Astrocyte (in vitro differentiated cells and primary cell): ENCODE results near the gene ATP11A. TPM values are rescaled to one million over a fixed set of nuclear protein-coding genes. Genes with fewer than 3 reads are reported as not detected.
"Not testable (repeated sequence)": the region's sequence is repeated elsewhere in the genome, so short reads cannot be mapped to it uniquely, and the experiment has no call there.

Experiments used
- DNase-seq: peaks from one replicate; pipeline ENCODE4 v3.0.0-alpha.2; 2010; ENCODE audit warnings: low read depth
- FAIRE-seq: peaks from 2 replicates; lab custom pipeline; 2011; peaks lifted over from hg19 to GRCh38; lab: Jason Lieb, UNC
- H2AFZ ChIP-seq: 2 replicates; pipeline ENCODE4 v1.6.0; 2012; ENCODE audit warnings: low read depth, low read length, inconsistent platforms
- H3K27ac ChIP-seq: 2 replicates; pipeline ENCODE4 v1.5.1; 2011; ENCODE audit warnings: low read depth, low read length, inconsistent platforms
- H3K27me3 ChIP-seq: 2 replicates; pipeline ENCODE4 v1.6.0; 2011; ENCODE audit warnings: low read length, inconsistent platforms; ENCODE audit not compliant: insufficient read depth
- H3K36me3 ChIP-seq: 2 replicates; pipeline ENCODE4 v1.5.1; 2011; ENCODE audit warnings: low read length, inconsistent platforms; ENCODE audit not compliant: insufficient read depth
- H3K4me1 ChIP-seq: 2 replicates; pipeline ENCODE4 v1.5.1; 2011; ENCODE audit warnings: low read length, inconsistent platforms; ENCODE audit not compliant: insufficient read depth
- H3K4me2 ChIP-seq: 2 replicates; pipeline ENCODE4 v1.6.0; 2012; ENCODE audit warnings: low read length, inconsistent platforms
- H3K4me3 ChIP-seq: 2 replicates; pipeline ENCODE4 v1.5.1; 2011; ENCODE audit warnings: low read depth, mild to moderate bottlenecking, low read length, inconsistent platforms; ENCODE audit not compliant: insufficient read depth
- H3K79me2 ChIP-seq: 2 replicates; pipeline ENCODE4 v1.6.0; 2012; ENCODE audit warnings: mild to moderate bottlenecking, low read length, inconsistent platforms; ENCODE audit not compliant: insufficient read depth
- H3K9ac ChIP-seq: 2 replicates; pipeline ENCODE4 v1.6.0; 2012; ENCODE audit warnings: mild to moderate bottlenecking, low read length, inconsistent platforms
- H3K9me3 ChIP-seq: 2 replicates; pipeline ENCODE4 v1.5.1; 2012; ENCODE audit warnings: low read depth, mild to moderate bottlenecking, low read length, inconsistent platforms; ENCODE audit not compliant: insufficient read depth
- H4K20me1 ChIP-seq: 2 replicates; pipeline ENCODE4 v1.6.0; 2012; ENCODE audit warnings: low read length, inconsistent platforms; ENCODE audit not compliant: insufficient read depth
- H3K27ac Mint-ChIP-seq: one replicate; pipeline ENCODE4 v1.8.0; 2021; ENCODE audit warnings: mild to moderate bottlenecking, mixed read lengths; ENCODE audit not compliant: unreplicated experiment
- H3K27me3 Mint-ChIP-seq: one replicate; pipeline ENCODE4 v1.8.0; 2021; ENCODE audit warnings: low read depth, mixed read lengths; ENCODE audit not compliant: unreplicated experiment
- H3K36me3 Mint-ChIP-seq: one replicate; pipeline ENCODE4 v1.8.0; 2021; ENCODE audit warnings: low read depth, mixed read lengths; ENCODE audit not compliant: unreplicated experiment
- H3K4me1 Mint-ChIP-seq: one replicate; pipeline ENCODE4 v1.8.0; 2021; ENCODE audit warnings: low read depth, mixed read lengths; ENCODE audit not compliant: unreplicated experiment
- H3K4me3 Mint-ChIP-seq: one replicate; pipeline ENCODE4 v1.8.0; 2021; ENCODE audit warnings: mild to moderate bottlenecking, moderate library complexity, mixed read lengths; ENCODE audit not compliant: unreplicated experiment
- H3K9me3 Mint-ChIP-seq: one replicate; pipeline ENCODE4 v1.8.0; 2021; ENCODE audit warnings: mild to moderate bottlenecking, mixed read lengths; ENCODE audit not compliant: unreplicated experiment
- CTCF ChIP-seq: IDR thresholded peaks from 2 replicates; pipeline ENCODE4 v1.5.1; 2011; ENCODE audit warnings: low read depth, mild to moderate bottlenecking, inconsistent platforms, low read length, moderate library complexity; ENCODE audit not compliant: insufficient read depth
- EZH2 ChIP-seq: IDR thresholded peaks from 2 replicates; pipeline ENCODE4 v1.6.1; 2012; ENCODE audit warnings: mild to moderate bottlenecking, low read length, inconsistent platforms; ENCODE audit not compliant: insufficient read depth
- total RNA-seq: library from RNA; stranded (reverse); gene quantifications from 2 replicates; pipeline ENCODE4 v1.2.1, GENCODE V29; 2021

Gene ATP11A
- total RNA-seq, 1 donor from 2014 or later = 38.9 TPM

GRCh38 chr13:112708560-112709240 lies 18.9 kb downstream of the ATP11A start:
- Mint-ChIP-seq H3K4me1 (peaks cover 30% of the 10 kb centered on the region), H3K27ac (no peak overlapping the region), H3K9me3 (no peaks in the 10 kb centered on the region), H3K27me3 (no peaks in the 10 kb centered on the region), H3K36me3 (peaks cover 2% of the 10 kb centered on the region), H3K4me3 (no peak overlapping the region)
- TF ChIP-seq EZH2 (no peak), CTCF (no peak)
- H3K27me3 ChIP-seq = no peaks in the 10 kb centered on the region
- no peak overlapping the region for H3K27ac ChIP-seq
- no peak overlapping the region for H3K4me3 ChIP-seq
- no peaks in the 10 kb centered on the region for H3K36me3 ChIP-seq
- no peak overlapping the region for H3K4me2 ChIP-seq
- H3K79me2 ChIP-seq = peaks cover 3% of the 10 kb centered on the region
- no peak overlapping the region for H2AFZ ChIP-seq
- no peak overlapping the region for H3K9ac ChIP-seq
- FAIRE-seq (no peak), DNase-seq (no peak)
- no peaks in the 10 kb centered on the region for H4K20me1 ChIP-seq
- peaks cover 13% of the 10 kb centered on the region for H3K4me1 ChIP-seq
- H3K9me3 ChIP-seq = no peaks in the 10 kb centered on the region

GRCh38 chr13:112709316-112709715 lies 19.5 kb downstream of the ATP11A start:
- H3K27me3 Mint-ChIP-seq, H4K20me1 ChIP-seq, H3K36me3 ChIP-seq, H3K4me2 ChIP-seq, H3K9ac ChIP-seq, DNase-seq, H3K36me3 Mint-ChIP-seq, H3K79me2 ChIP-seq, H2AFZ ChIP-seq, H3K9me3 ChIP-seq, H3K27ac ChIP-seq, H3K9me3 Mint-ChIP-seq, H3K4me3 Mint-ChIP-seq, H3K27ac Mint-ChIP-seq, FAIRE-seq, H3K27me3 ChIP-seq, H3K4me3 ChIP-seq: not testable (repeated sequence)
- H3K4me1 ChIP-seq = peaks cover 13% of the 10 kb centered on the region
- peaks cover 25% of the 10 kb centered on the region for H3K4me1 Mint-ChIP-seq

GRCh38 chr13:112709825-112710783 lies 20.3 kb downstream of the ATP11A start:
- Mint-ChIP-seq H3K27ac (no peak overlapping the region), H3K4me3 (no peak overlapping the region), H3K4me1 (peaks cover 24% of the 10 kb centered on the region), H3K36me3 (peaks cover 5% of the 10 kb centered on the region), H3K9me3 (peaks cover 5% of the 10 kb centered on the region), H3K27me3 (no peaks in the 10 kb centered on the region)
- Histone ChIP-seq H3K79me2 (peaks cover 3% of the 10 kb centered on the region), H3K4me3 (no peak overlapping the region), H2AFZ (no peak overlapping the region), H3K9me3 (no peaks in the 10 kb centered on the region), H3K4me1 (peaks cover 13% of the 10 kb centered on the region), H3K27me3 (no peaks in the 10 kb centered on the region), H3K36me3 (no peaks in the 10 kb centered on the region), H4K20me1 (no peaks in the 10 kb centered on the region), H3K4me2 (no peak overlapping the region), H3K27ac (no peak overlapping the region), H3K9ac (no peak overlapping the region)
- DNase-seq = no peak
- no peak for FAIRE-seq
- TF ChIP-seq CTCF (no peak), EZH2 (no peak)
